GM21717 (cell line): ENCODE data around the gene SUPT3H.
A peak's percentile ranks its signal among the peaks of the same experiment; 100 is the strongest.
"Not testable (repeated sequence)": the region's sequence is repeated elsewhere in the genome, so short reads cannot be mapped to it uniquely, and the experiment has no call there.

Source experiments
- ATAC-seq: cut with Tn5 transposase; IDR thresholded peaks from one replicate; pipeline ENCODE4 v1.9.1; 2021; ENCODE audit warnings: mild to moderate bottlenecking, moderate library complexity; ENCODE audit not compliant: unreplicated experiment

The SUPT3H gene

GRCh38 chr6:44920952-44921491 is 456.7 kb downstream of the SUPT3H start:
- ATAC-seq: no peak

DNA sequence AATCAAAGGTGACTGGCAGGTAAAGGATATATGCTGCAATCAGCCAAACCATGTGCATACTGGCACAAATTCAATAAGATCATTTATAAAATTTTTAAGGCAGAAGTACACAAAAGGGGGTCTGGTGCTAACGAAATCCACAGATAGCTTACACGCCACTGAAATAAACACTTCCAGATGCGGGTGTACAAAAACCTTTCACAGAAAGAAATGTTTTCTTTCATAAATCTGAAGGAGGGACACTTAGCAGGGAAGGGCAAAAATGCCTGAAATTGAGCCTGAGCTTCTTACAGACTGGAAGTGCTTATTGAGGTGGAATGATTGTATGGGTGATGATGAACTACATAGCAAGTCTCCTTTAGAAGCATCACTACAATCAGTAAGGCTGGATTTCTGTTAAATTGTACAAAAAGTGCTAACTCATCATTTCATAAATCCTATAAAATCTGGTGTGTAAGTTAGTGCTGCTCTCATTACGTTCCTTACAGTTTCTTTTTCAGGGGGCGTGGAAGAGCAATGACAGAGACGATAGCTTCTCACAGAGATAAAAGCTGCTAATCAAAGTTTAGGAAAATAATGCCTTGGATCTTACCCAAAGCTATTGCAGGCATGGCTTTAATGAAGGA is 458.9 kb downstream of the SUPT3H start:
- ATAC-seq: no peak

GRCh38 chr6:44917430-44917829 is 460.3 kb downstream of the SUPT3H start:
- no peak for ATAC-seq

DNA sequence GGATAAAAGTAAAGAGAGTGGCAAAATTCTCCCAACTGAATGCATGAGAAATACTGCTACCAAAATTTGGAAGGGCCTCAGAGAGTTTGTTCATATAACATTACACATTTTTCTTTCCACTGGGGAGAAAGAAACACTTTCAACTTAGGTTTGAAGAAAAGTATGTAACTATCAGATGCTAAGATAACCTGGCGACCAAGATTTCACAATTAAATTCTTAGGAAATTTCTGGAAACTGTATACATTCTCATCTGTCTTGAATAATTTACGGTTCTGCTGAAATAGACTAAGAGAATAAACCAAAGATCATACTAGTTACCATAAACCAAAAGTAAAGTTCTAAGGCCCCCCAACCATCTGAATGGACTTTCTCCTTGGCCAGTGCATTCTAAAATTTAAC is 462.6 kb downstream of the SUPT3H start:
- no peak for ATAC-seq

GRCh38 chr6:44914141-44914540 is 463.6 kb downstream of the SUPT3H start:
- no peak for ATAC-seq

DNA sequence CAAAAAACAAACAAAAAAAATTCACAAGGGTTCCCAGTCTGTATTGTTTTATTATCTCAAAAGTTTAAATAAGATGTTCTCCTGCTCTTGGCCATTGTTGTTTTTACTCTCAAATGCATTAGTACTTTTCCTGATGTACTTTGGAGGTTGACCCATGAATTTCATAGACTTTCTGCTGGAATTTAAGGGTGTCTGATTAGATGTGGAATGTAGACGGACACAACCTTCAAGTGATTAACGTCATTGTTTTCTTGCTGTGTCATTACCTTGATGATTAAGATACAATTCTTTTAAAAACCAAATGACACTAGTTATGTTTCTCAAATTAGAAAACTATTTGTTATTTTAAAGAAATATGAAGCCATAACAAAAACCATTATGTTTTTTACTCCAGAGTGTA is 471.0 kb downstream of the SUPT3H start:
- no peak for ATAC-seq

GRCh38 chr6:44900358-44900757 is 477.4 kb downstream of the SUPT3H start:
- ATAC-seq: not testable (repeated sequence)

GRCh38 chr6:44898296-44898930 is 479.3 kb downstream of the SUPT3H start:
- no peak for ATAC-seq

GRCh38 chr6:44897316-44897715 is 480.4 kb downstream of the SUPT3H start:
- no peak for ATAC-seq

DNA sequence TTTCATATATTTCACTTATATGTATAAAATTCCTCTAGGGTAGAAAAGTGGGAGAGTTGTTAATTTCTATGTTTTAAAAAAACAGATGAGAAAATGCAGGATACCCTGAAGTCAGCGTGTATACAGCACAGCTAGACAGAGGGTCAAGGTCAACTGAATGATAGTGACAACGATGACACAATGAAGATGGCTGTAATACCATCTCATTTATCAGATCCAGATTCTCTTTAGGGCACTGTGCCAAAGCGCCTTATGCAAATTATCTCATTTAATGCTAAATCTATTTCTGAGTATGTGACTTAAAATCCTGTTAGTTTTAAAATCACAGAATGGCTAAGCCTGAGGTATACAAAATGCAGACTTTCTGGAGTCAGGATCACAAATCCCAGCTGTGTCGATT is 481.0 kb downstream of the SUPT3H start:
- no peak for ATAC-seq

- ATAC-seq: no peak
Measured at GRCh38 chr6:44892579-44892978, 485.2 kb downstream of the SUPT3H start.

DNA sequence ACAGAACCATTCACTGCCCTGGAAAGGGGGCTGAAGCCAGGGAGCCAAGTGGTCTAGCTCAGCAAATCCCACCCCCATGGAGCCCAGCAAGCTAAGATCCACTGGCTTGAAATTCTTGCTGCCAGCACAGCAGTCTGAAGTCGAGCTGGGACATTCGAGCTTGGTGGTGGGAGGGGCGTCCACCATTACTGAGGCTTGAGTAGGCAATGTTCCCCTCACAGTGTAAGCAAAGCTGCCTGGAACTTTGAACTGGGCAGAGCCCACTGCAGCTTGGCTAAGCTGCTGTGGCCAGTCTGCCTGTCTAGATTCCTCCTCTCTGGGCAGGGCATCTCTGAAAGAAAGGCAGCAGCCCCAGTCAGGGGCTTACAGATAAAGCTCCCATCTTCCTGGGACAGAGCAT is 498.7 kb downstream of the SUPT3H start:
- not testable (repeated sequence) for ATAC-seq

GRCh38 chr6:44876638-44877037 is 501.1 kb downstream of the SUPT3H start:
- not testable (repeated sequence) for ATAC-seq

DNA sequence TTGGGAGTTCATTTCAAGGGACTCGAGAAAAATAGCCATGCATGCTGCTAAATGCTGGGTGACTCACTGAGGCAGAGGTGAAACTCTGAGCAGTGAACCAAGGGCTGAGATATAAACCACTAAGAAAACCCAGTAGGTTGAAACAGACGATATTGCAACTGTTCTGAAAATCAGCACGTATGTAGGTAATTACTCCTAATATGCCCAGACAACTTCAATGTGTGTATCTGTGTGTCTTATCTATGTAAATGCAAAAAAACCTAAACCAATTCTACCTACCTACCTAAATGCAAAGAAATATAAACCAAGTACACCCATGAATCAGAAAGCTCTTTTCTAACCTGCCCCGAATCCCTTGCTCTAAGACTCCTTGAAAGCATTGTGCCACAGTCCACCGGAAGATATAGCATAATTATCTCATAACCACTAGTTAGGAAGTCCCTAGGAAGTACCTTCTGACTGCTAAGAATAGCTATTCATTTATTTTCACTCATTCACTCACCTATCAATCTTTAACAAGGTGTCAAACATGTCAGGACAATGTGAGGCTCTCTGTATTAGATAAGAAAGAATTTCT is 508.3 kb downstream of the SUPT3H start:
- ATAC-seq: peak; percentile 75

DNA sequence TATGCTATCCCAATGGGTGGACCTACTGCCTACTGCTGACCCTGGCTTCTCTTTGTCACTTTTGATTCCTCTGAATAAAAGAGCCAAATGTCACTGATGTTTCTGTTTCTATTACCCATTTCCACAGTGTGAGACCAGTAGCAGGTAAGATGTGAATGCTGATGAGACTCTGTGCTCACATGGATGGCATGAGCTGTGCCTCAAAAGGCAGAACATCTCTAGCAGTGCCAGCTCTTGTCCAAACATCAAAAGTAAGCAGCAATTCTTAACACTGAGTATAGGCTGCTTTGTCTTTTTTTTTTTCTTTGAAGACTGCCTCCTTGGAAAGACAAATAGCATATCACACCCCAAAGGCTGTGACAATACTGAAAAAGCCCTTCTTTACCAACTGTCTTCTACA is 508.8 kb downstream of the SUPT3H start:
- ATAC-seq: peak; percentile 17

DNA sequence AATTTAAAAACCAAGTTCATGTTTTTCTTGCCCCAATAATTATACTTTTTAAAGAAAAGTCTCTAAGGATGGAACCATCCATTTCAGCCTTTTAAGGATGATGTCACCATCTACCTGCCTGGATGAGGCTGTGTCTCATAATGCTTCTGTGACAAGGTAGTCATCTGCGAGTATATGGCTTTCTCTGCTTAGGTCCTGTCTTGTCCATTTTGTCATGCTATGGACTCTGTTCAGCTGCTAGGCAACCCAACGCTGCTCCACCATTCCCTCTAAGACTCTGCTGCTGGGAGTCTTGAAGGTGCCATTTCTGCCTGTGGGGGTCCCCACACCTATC is 509.4 kb downstream of the SUPT3H start:
- ATAC-seq: peak; percentile 50

DNA sequence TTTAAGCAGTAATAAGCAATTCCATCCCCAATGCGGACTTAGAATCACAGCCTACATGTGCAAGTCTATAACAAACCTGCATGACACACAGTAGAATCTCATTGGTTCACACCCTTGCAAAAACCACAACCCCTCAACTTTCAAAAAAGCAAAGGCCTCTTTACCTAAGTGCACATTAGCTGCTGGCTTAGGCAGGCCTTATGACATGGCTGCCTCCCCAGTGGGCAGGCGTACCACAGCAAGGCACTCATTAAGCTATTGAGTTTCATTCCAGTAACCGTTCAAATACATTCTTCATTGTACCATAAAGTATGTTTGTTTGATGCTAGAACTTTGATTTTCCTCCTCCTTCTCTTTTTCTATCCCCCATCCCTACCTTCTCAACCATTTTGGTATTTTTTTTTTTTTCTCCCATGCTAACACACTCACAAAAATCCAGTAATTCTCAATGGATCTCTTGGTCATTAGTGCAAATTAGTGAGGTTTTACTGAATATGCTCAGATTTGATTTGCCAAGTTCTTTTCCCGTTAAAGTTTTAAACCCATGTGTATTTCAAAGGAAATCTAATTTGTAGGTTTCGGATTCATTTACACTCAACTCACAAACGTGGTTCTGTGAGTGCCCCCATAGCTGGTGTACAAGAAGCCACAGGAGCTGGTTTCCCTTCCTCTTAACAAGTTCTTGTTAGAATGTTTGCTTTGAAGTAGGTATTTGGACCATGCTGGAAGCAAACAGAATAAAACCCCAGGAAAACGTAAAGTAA is 510.0 kb downstream of the SUPT3H start:
- peak; percentile 67 for ATAC-seq

DNA sequence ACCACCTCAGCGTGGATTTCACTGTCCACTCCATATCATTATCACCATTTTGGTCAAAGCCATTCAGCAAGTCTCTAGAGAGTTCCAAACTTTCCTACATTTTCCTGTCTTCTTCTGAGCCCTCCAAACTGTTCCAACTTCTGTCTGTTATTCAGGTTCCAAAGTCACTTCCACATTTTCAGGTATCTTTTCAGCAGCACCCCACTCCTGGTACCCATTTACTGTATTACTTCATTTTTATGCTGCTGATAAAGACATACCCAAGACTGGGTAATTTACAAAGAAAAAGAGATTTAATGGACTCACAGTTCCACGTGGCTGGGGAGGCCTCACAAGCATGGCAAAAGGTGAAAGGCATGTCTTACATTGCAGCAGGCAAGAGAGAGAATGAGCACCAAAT is 512.5 kb downstream of the SUPT3H start:
- not testable (repeated sequence) for ATAC-seq

DNA sequence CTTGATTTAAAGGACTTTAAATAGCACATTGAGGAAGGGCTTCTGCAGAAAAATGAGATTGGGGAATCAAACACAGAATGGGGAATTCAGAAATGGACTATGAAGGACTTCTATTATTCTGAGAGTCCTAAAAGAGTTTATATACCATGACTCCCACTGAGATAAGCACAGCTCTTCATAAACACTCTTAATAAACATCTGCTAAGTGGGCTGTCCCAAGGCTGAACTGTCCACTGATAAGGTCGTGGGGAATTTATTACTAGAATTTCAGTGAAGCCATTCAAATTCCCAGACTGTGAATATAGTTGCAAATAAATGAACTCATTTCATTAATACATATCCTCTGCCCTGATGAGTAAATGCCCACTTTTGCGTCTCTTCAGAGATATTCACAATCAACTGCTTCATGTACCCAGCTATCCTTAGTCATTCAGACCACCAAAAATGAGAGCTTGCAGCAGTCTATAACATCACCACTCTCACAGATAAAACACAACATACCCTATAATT is 517.8 kb downstream of the SUPT3H start:
- ATAC-seq: no peak

DNA sequence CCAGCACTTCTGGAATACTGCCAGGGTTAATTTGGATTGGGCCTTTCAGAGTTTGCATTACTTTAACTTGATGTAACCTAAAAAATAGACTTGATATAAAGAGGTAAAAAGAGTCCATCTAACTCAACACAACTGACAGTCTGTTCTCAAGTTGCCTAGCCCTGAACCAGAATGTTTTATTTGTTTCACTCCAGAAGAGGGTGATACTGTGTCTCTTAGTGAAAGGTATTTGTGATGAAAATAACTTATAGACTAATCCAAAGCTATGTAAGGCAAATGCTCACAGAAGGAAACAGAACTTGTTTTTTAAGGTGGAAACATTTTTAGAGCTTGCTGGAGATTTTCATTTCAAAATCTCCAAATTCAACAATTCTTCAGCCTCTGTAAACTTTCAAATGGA is 518.7 kb downstream of the SUPT3H start:
- no peak for ATAC-seq

DNA sequence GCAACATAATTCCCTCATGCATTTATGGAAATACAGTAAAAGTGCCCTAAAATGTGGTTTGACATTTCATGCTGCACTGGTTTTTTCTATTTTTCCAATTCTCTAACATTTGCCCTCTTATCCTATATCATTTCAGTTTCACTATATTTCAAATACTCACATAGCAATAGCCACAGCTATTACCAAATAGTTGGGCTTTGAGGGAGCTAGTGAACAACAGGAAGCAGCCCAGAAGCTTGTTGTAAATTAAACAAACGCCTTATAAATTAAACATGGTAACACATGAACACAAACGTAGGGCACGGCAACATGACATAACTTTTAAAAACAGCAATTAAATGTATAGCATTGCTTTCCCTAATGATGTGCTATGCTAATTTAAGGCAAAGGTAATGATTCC is 521.3 kb downstream of the SUPT3H start:
- no peak for ATAC-seq
